B cell (primary cell): ENCODE data around the gene CTCFL.

ENCODE experiments used
- CTCF ChIP-seq: fragments of 200-600 bp; IDR thresholded peaks from one replicate; pipeline ENCODE4 v1.8.0; 2022; ENCODE audit warnings: antibody characterized with exemption, mild to moderate bottlenecking
- EZH2 ChIP-seq: IDR thresholded peaks from 2 replicates; pipeline ENCODE4 v1.6.1; 2012; ENCODE audit warnings: borderline replicate concordance, low read depth, mild to moderate bottlenecking, moderate library complexity, low read length; ENCODE audit not compliant: insufficient read depth, poor library complexity, severe bottlenecking

- TF ChIP-seq CTCF (no peak), EZH2 (no peak)
Observed at GRCh38 chr20:57496592-57496991, 28.3 kb downstream of the CTCFL start.
